ENCODE data around the gene SH3TC1. TPM values are rescaled to one million over a fixed set of nuclear protein-coding genes. Genes with fewer than 3 reads are reported as not detected.

Gene SH3TC1
- total and polyA plus RNA-seq, 2 of the 13 experiments (the other 11 are each of a cell fraction or from before 2014, with no cell fraction given): 14.9 to 21.8 TPM

DNA sequence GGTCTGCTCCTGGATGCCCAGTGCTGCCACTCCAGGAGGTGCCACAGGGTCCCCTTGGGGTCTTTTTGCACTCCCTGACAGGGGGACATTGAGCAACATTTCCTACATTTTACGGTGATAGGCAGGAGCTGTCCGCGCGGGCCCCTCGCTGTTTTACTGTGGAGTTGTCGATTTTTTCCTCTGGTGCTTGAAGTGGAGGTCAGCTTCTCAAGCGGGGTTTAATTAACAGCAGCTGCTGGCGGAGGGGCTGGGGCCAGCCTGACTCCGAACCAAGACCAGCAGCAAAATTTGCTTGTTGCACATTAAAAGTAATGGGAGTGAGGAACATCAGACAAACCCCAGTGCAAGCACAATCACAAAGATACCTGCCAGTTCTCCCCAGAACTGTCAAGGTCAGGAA, 13.2 kb upstream of the SH3TC1 start:
- ATAC-seq: no peak
- Histone ChIP-seq H3K27ac (ENCODE audit: extremely low read length, insufficient read depth, low read length) (no peak overlapping the region), H2AFZ (ENCODE audit: low read length) (no peak overlapping the region), H3K9me3 (ENCODE audit: low read length) (no peaks in the 10 kb centered on the region), H3K9ac (ENCODE audit: insufficient read depth, low read depth, low read length) (no peak overlapping the region), H3K36me3 (replicated peaks in 1 of 2; ENCODE audit: control insufficient read depth in 1 of 2, insufficient read depth in 2 of 2, low read length in 2 of 2) (no peaks in the 10 kb centered on the region), H3K27me3 (ENCODE audit: control insufficient read depth in 1 of 2, insufficient read depth in 2 of 2, low read length in 2 of 2) (peaks cover 7 to 26% of the 10 kb centered on the region in 2 experiments; a peak in 3 of 5 replicates), H4K20me1 (ENCODE audit: insufficient read depth, low read length) (no peaks in the 10 kb centered on the region), H3K4me2 (ENCODE audit: low read depth, low read length) (no peak overlapping the region), H3K79me2 (ENCODE audit: insufficient read depth, low read length) (no peaks in the 10 kb centered on the region), H3K4me3 (replicated peaks in 1 of 3; ENCODE audit: insufficient read depth in 1 of 3, low read depth in 2 of 3, low read length in 3 of 3) (no peak overlapping the region), H3K4me1 (ENCODE audit: insufficient read depth, low read length) (peaks cover 59% of the 10 kb centered on the region)
- WGBS (ENCODE audit: low lambda C conversion rate): 79% methylated on average over 9 of the region's 9 CpGs
- POLR2A ChIA-PET: no interaction called here
- no TSS peak for BruUV-seq (replicated peaks)
- in situ Hi-C loops (cut with HindIII; ENCODE audit: extremely low pct_ligation_motif_present, low pct_unique_long_range_greater_than_20kb) (no loop called here), intact Hi-C loops (cut with micrococcal nuclease; ENCODE audit: unreplicated experiment) (no loop called here)
- CTCF ChIA-PET (ENCODE audit: low intra/inter-chr PET ratio, low total read pairs): no interaction called here
- no peak for DNase-seq (ENCODE audit: low spot score)
- FAIRE-seq: no peak
- TF ChIP-seq ZNF780A (CRISPR knock-in tag; IDR thresholded peaks at IDR 0.05) (no peak), CEBPB (IDR thresholded peaks at IDR 0.05; ENCODE audit: borderline replicate concordance, low read depth, low read length) (no peak), HNF4A (CRISPR knock-in tag; IDR thresholded peaks at IDR 0.05) (no peak), ZMAT3 (CRISPR knock-in tag; conservative IDR thresholded peaks at IDR 0.05) (no peak)
- TF ChIP-seq, protein P1, sequence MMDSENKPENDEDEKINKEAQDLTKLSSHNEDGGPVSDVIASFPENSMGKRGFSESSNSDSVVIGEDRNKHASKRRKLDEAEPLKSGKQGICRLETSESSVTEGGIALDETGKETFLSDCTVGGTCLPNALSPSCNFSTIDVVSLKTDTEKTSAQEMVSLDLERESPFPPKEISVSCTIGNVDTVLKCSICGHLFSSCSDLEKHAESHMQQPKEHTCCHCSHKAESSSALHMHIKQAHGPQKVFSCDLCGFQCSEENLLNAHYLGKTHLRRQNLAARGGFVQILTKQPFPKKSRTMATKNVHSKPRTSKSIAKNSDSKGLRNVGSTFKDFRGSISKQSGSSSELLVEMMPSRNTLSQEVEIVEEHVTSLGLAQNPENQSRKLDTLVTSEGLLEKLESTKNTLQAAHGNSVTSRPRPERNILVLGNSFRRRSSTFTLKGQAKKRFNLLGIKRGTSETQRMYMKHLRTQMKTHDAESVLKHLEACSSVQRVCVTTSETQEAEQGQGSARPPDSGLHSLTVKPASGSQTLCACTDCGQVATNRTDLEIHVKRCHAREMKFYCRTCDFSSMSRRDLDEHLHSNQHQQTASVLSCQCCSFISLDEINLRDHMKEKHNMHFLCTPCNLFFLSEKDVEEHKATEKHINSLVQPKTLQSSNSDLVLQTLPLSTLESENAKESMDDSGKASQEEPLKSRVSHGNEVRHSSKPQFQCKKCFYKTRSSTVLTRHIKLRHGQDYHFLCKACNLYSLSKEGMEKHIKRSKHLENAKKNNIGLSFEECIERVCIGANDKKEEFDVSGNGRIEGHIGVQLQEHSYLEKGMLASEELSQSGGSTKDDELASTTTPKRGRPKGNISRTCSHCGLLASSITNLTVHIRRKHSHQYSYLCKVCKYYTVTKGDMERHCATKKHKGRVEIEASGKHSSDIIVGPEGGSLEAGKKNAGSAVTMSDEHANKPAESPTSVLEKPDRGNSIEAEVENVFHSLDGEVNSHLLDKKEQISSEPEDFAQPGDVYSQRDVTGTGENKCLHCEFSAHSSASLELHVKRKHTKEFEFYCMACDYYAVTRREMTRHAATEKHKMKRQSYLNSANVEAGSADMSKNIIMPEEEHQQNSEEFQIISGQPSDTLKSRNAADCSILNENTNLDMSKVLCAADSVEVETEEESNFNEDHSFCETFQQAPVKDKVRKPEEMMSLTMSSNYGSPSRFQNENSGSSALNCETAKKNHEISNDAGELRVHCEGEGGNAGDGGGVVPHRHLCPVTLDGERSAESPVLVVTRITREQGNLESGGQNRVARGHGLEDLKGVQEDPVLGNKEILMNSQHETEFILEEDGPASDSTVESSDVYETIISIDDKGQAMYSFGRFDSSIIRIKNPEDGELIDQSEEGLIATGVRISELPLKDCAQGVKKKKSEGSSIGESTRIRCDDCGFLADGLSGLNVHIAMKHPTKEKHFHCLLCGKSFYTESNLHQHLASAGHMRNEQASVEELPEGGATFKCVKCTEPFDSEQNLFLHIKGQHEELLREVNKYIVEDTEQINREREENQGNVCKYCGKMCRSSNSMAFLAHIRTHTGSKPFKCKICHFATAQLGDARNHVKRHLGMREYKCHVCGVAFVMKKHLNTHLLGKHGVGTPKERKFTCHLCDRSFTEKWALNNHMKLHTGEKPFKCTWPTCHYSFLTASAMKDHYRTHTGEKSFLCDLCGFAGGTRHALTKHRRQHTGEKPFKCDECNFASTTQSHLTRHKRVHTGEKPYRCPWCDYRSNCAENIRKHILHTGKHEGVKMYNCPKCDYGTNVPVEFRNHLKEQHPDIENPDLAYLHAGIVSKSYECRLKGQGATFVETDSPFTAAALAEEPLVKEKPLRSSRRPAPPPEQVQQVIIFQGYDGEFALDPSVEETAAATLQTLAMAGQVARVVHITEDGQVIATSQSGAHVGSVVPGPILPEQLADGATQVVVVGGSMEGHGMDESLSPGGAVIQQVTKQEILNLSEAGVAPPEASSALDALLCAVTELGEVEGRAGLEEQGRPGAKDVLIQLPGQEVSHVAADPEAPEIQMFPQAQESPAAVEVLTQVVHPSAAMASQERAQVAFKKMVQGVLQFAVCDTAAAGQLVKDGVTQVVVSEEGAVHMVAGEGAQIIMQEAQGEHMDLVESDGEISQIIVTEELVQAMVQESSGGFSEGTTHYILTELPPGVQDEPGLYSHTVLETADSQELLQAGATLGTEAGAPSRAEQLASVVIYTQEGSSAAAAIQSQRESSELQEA (CRISPR knock-in tag; IDR thresholded peaks at IDR 0.05; ENCODE audit: not compliant biosample characterization): no peak
- TF ChIP-seq, protein P2, sequence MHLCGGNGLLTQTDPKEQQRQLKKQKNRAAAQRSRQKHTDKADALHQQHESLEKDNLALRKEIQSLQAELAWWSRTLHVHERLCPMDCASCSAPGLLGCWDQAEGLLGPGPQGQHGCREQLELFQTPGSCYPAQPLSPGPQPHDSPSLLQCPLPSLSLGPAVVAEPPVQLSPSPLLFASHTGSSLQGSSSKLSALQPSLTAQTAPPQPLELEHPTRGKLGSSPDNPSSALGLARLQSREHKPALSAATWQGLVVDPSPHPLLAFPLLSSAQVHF (CRISPR knock-in tag; IDR thresholded peaks at IDR 0.05): no peak
- TF ChIP-seq, protein P3, sequence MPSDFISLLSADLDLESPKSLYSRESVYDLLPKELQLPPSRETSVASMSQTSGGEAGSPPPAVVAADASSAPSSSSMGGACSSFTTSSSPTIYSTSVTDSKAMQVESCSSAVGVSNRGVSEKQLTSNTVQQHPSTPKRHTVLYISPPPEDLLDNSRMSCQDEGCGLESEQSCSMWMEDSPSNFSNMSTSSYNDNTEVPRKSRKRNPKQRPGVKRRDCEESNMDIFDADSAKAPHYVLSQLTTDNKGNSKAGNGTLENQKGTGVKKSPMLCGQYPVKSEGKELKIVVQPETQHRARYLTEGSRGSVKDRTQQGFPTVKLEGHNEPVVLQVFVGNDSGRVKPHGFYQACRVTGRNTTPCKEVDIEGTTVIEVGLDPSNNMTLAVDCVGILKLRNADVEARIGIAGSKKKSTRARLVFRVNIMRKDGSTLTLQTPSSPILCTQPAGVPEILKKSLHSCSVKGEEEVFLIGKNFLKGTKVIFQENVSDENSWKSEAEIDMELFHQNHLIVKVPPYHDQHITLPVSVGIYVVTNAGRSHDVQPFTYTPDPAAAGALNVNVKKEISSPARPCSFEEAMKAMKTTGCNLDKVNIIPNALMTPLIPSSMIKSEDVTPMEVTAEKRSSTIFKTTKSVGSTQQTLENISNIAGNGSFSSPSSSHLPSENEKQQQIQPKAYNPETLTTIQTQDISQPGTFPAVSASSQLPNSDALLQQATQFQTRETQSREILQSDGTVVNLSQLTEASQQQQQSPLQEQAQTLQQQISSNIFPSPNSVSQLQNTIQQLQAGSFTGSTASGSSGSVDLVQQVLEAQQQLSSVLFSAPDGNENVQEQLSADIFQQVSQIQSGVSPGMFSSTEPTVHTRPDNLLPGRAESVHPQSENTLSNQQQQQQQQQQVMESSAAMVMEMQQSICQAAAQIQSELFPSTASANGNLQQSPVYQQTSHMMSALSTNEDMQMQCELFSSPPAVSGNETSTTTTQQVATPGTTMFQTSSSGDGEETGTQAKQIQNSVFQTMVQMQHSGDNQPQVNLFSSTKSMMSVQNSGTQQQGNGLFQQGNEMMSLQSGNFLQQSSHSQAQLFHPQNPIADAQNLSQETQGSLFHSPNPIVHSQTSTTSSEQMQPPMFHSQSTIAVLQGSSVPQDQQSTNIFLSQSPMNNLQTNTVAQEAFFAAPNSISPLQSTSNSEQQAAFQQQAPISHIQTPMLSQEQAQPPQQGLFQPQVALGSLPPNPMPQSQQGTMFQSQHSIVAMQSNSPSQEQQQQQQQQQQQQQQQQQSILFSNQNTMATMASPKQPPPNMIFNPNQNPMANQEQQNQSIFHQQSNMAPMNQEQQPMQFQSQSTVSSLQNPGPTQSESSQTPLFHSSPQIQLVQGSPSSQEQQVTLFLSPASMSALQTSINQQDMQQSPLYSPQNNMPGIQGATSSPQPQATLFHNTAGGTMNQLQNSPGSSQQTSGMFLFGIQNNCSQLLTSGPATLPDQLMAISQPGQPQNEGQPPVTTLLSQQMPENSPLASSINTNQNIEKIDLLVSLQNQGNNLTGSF (CRISPR knock-in tag; IDR thresholded peaks at IDR 0.05): no peak
- TF ChIP-seq, protein P4, sequence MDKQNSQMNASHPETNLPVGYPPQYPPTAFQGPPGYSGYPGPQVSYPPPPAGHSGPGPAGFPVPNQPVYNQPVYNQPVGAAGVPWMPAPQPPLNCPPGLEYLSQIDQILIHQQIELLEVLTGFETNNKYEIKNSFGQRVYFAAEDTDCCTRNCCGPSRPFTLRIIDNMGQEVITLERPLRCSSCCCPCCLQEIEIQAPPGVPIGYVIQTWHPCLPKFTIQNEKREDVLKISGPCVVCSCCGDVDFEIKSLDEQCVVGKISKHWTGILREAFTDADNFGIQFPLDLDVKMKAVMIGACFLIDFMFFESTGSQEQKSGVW (CRISPR knock-in tag; IDR thresholded peaks at IDR 0.05; ENCODE audit: borderline replicate concordance): no peak

Measured in HepG2 (cell line).